HCT116 (cell line): ENCODE measurements around the gene TSPAN2. TPM values are rescaled to one million over a fixed set of nuclear protein-coding genes. Genes with fewer than 3 reads are reported as not detected.

Experiments
- ATAC-seq: fragments of 200-7000 bp; cut with Tn5 transposase; 2 replicates; pipeline ENCODE4 v1.9.1; 2020; ENCODE audit warnings: mild to moderate bottlenecking, moderate library complexity
- BruUV-seq: library from RNA; stranded (reverse); fragments of 400-500 nt; replicated peaks from 2 replicates; lab custom pipeline; 2021; lab: Mats Ljungman, UMichigan
- CTCF ChIA-PET: fragments of 300-600 bp; sonication (Branson Sonifier 250); formaldehyde crosslinking; loops from one replicate; lab custom pipeline; 2021; ENCODE audit warnings: antibody characterized with exemption; lab: Charles Lee
- POLR2A ChIA-PET: fragments of 300-600, 350-600 bp; sonication (Branson Sonifier 250); formaldehyde crosslinking; loops from one replicate; lab custom pipeline; 2021; ENCODE audit warnings: antibody characterized with exemption; lab: Charles Lee
- RAD21 ChIA-PET, 2 experiments: fragments of 300-600 bp; sonication (Branson Sonifier 250); formaldehyde crosslinking; loops; one replicate each; lab custom pipeline; 2023; ENCODE audit warnings: low total read pairs in 2 of 2; ENCODE audit not compliant: uncharacterized antibody in 2 of 2, unreplicated experiment in 2 of 2, low non-redundant PET in 1 of 2; lab: Charles Lee
- DNase-seq: peaks from one replicate; pipeline ENCODE4 v3.0.0-alpha.2; 2010; ENCODE audit warnings: low read depth, low spot score
- H2AFZ ChIP-seq: fragments of 200-600 bp; shearing (Covaris generic), sonication (generic); 2 replicates; pipeline ENCODE4 v1.6.1; 2017; ENCODE audit warnings: low read depth, mixed run types, mixed read lengths, antibody characterized with exemption, low read length; ENCODE audit not compliant: poor library complexity, severe bottlenecking
- H3K27ac ChIP-seq: 2 replicates; pipeline ENCODE4 v1.5.1; 2012; ENCODE audit warnings: low read depth, low read length
- H3K27me3 ChIP-seq: fragments of 200-600 bp; sonication (generic); 2 replicates; pipeline ENCODE4 v1.6.1; 2016; ENCODE audit warnings: mixed run types, low read length, mixed read lengths; ENCODE audit not compliant: insufficient read depth
- H3K36me3 ChIP-seq, 2 experiments: fragments of 200-500 bp in 1 of 2; fragments of 200-600 bp in 1 of 2; sonication (Bioruptor generic) in 1 of 2; sonication (generic) in 1 of 2; 2 replicates each; pipeline versions ENCODE4 v1.5.1 to v1.6.1; 2014 to 2016; ENCODE audit warnings: low read length in 2 of 2, inconsistent platforms in 1 of 2, mixed read lengths in 1 of 2, mixed run types in 1 of 2; ENCODE audit not compliant: insufficient read depth in 2 of 2, control insufficient read depth in 1 of 2
- H3K4me1 ChIP-seq, 2 experiments: fragments of 200-600 bp in 1 of 2; sonication (generic) in 1 of 2; 2 replicates each; pipeline versions ENCODE4 v1.5.1 to v1.6.1; 2012 to 2017; ENCODE audit warnings: low read length in 2 of 2, inconsistent platforms in 1 of 2, mild to moderate bottlenecking in 1 of 2, mixed read lengths in 1 of 2, mixed run types in 1 of 2, moderate library complexity in 1 of 2; ENCODE audit not compliant: insufficient read depth in 2 of 2, control insufficient read depth in 1 of 2
- H3K4me2 ChIP-seq: fragments of 200-600 bp; sonication (generic); 2 replicates; pipeline ENCODE4 v1.6.1; 2017; ENCODE audit warnings: mixed run types, low read length, mixed read lengths
- H3K4me3 ChIP-seq, 2 experiments: fragments of 200-600 bp in 1 of 2; sonication (generic) in 1 of 2; replicated peaks in 1 of 2; 2 replicates each; pipeline ENCODE4 v1.5.1; 2011 to 2016; ENCODE audit warnings: low read length in 2 of 2, control low read depth in 1 of 2, low read depth in 1 of 2, mild to moderate bottlenecking in 1 of 2, mixed read lengths in 1 of 2, mixed run types in 1 of 2
- H3K79me2 ChIP-seq: fragments of 200-600 bp; sonication (generic); 2 replicates; pipeline ENCODE4 v1.6.1; 2017; ENCODE audit warnings: mild to moderate bottlenecking, mixed run types, low read length, moderate library complexity, mixed read lengths; ENCODE audit not compliant: insufficient read depth
- H3K9ac ChIP-seq: fragments of 200-600 bp; sonication (generic); 2 replicates; pipeline ENCODE4 v1.6.1; 2016; ENCODE audit warnings: low read length, mixed read lengths
- H3K9me2 ChIP-seq: fragments of 200-600 bp; sonication (generic), shearing (Covaris generic); 2 replicates; pipeline ENCODE4 v1.6.1; 2017; ENCODE audit warnings: mixed run types, mild to moderate bottlenecking, moderate library complexity; ENCODE audit not compliant: insufficient read depth
- H3K9me3 ChIP-seq, 2 experiments: fragments of 200-500 bp in 1 of 2; fragments of 200-600 bp in 1 of 2; sonication (Bioruptor generic) in 1 of 2; sonication (generic) in 1 of 2; 2 replicates each; pipeline ENCODE4 v1.6.1; 2014 to 2017; ENCODE audit warnings: low read length in 2 of 2, mixed read lengths in 2 of 2, inconsistent platforms in 1 of 2, low read depth in 1 of 2, mild to moderate bottlenecking in 1 of 2, mixed run types in 1 of 2, moderate library complexity in 1 of 2; ENCODE audit not compliant: control insufficient read depth in 1 of 2, insufficient read depth in 1 of 2
- H4K20me1 ChIP-seq: fragments of 200-600 bp; sonication (generic), shearing (Covaris generic); 2 replicates; pipeline ENCODE4 v1.6.1; 2017; ENCODE audit warnings: mixed run types, mild to moderate bottlenecking, moderate library complexity; ENCODE audit not compliant: insufficient read depth
- CTCF ChIP-seq, 3 experiments: fragments of 200-600 bp in 1 of 3; sonication (generic) in 1 of 3; IDR thresholded peaks in 2 of 3; conservative IDR thresholded peaks in 1 of 3; 2 replicates each; pipeline ENCODE4 v1.5.1; 2012 to 2017; ENCODE audit warnings: low read depth in 2 of 3, low read length in 2 of 3, antibody characterized with exemption in 1 of 3, borderline replicate concordance in 1 of 3, control low read depth in 1 of 3, mild to moderate bottlenecking in 1 of 3, mixed read lengths in 1 of 3, mixed run types in 1 of 3, moderate library complexity in 1 of 3; ENCODE audit not compliant: insufficient read depth in 1 of 3
- RAD21 ChIP-seq: IDR thresholded peaks from 2 replicates; pipeline ENCODE4 v1.6.1; 2012; ENCODE audit warnings: low read depth, mild to moderate bottlenecking
- SRF ChIP-seq: IDR thresholded peaks from 2 replicates; pipeline ENCODE4 v1.6.1; 2012; ENCODE audit warnings: low read depth
- intact Hi-C: fragments of 100-400 bp; cut with micrococcal nuclease; formaldehyde crosslinking; loops from 2 replicates; pipeline ENCODE4 v1.10.0; 2022
- total RNA-seq: library from RNA; stranded (reverse); gene quantifications from one replicate; pipeline ENCODE4 v1.2.1, GENCODE V29; 2021; ENCODE audit not compliant: unreplicated experiment

TSPAN2 gene
- total RNA-seq, 1 experiment from 2014 or later, result 0.98 TPM

GRCh38 chr1:115112496-115113375 is 23.4 kb upstream of the TSPAN2 start:
- Histone ChIP-seq H3K9me2 (no peaks in the 10 kb centered on the region), H3K4me1 (peaks cover 12 to 30% of the 10 kb centered on the region in 2 experiments; a peak in 3 of 4 replicates), H3K27me3 (no peaks in the 10 kb centered on the region), H4K20me1 (no peaks in the 10 kb centered on the region), H3K9ac (no peak overlapping the region), H3K4me3 (no peak overlapping the region), H3K79me2 (no peaks in the 10 kb centered on the region), H3K36me3 (no peaks in the 10 kb centered on the region), H3K9me3 (no peaks in the 10 kb centered on the region), H2AFZ (peak overlapping the region; percentile 52), H3K27ac (no peak overlapping the region), H3K4me2 (0 out of 2 replicates have a peak overlapping the region, but pooled peaks have one; percentile 24)
- ChIA-PET CTCF (interaction anchor here (0.6 to 2.4 kb wide), 7 partner anchors 10 to 71 kb away, joined by 3 to 10 read pairs (median 4); no protein-coding TSS in a partner anchor), POLR2A (no interaction called here), RAD21 (interaction anchor here in 1 of 2 experiments (1.7 kb wide), 1 partner anchor 60 kb away, joined by 4 read pairs; no protein-coding TSS in a partner anchor)
- DNase-seq, result peak; percentile 6
- intact Hi-C loops, result loop anchor here (1.0 to 10.0 kb wide), 2 partner anchors 133 to 1138 kb away; partner anchors contain the start of gene OLFML3
- no TSS peak for BruUV-seq
- TF ChIP-seq SRF (no peak), RAD21 (peak; percentile 82), CTCF (IDR thresholded peaks at IDR 0.05 in 2 of 3, conservative IDR thresholded peaks at IDR 0.05 in 1 of 3; ENCODE audit: borderline replicate concordance in 1 of 3, insufficient read depth in 1 of 3, low read depth in 2 of 3, low read length in 2 of 3) (peak; percentile 61 to 97 (median 95); a peak in 5 of 6 replicates)
- ATAC-seq, result peak; percentile 79
